HL-60 (cell line): ENCODE measurements around the gene SLC38A2.

ENCODE experiments used
- CTCF ChIP-seq: IDR thresholded peaks from one replicate; pipeline ENCODE4 v1.5.1; 2011; ENCODE audit warnings: low read length, control low read depth, inconsistent platforms; ENCODE audit not compliant: insufficient read depth
- GABPA ChIP-seq: IDR thresholded peaks from 2 replicates; pipeline ENCODE4 v1.6.1; 2012; ENCODE audit warnings: low read depth
- POLR2AphosphoS5 ChIP-seq: IDR thresholded peaks from 2 replicates; pipeline ENCODE4 v1.6.1; 2012; ENCODE audit warnings: low read depth
- TF ChIP-seq, protein P1 (sequence below): IDR thresholded peaks from 2 replicates; pipeline ENCODE4 v1.6.1; 2012; ENCODE audit warnings: low read depth; ENCODE audit not compliant: insufficient replicate concordance

DNA sequence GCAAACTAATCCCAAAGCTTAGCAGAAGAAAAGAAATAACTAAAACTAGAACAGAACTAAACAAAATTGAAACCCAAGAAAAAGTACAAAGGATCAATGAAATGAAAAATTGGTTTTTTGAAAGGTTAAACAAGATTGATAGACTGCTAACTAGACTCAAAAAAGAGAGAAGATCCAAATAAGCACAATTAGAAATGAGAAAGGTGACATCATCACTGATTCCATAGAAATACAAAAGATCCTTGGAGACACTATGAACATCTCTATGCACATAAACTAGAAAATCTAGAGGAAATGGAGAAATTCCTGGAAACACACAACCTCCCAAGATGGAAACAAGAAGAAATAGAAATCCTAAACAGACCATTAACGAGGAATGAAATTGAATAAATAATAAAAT, 47.1 kb upstream of the SLC38A2 start:
- TF ChIP-seq CTCF (no peak), POLR2AphosphoS5 (no peak), GABPA (no peak)
- TF ChIP-seq, protein P1, sequence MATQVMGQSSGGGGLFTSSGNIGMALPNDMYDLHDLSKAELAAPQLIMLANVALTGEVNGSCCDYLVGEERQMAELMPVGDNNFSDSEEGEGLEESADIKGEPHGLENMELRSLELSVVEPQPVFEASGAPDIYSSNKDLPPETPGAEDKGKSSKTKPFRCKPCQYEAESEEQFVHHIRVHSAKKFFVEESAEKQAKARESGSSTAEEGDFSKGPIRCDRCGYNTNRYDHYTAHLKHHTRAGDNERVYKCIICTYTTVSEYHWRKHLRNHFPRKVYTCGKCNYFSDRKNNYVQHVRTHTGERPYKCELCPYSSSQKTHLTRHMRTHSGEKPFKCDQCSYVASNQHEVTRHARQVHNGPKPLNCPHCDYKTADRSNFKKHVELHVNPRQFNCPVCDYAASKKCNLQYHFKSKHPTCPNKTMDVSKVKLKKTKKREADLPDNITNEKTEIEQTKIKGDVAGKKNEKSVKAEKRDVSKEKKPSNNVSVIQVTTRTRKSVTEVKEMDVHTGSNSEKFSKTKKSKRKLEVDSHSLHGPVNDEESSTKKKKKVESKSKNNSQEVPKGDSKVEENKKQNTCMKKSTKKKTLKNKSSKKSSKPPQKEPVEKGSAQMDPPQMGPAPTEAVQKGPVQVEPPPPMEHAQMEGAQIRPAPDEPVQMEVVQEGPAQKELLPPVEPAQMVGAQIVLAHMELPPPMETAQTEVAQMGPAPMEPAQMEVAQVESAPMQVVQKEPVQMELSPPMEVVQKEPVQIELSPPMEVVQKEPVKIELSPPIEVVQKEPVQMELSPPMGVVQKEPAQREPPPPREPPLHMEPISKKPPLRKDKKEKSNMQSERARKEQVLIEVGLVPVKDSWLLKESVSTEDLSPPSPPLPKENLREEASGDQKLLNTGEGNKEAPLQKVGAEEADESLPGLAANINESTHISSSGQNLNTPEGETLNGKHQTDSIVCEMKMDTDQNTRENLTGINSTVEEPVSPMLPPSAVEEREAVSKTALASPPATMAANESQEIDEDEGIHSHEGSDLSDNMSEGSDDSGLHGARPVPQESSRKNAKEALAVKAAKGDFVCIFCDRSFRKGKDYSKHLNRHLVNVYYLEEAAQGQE, result no peak
